Spleen (tissue), 11 donors: ENCODE data around the gene SNX24. TPM values are rescaled to one million over a fixed set of nuclear protein-coding genes. Genes with fewer than 3 reads are reported as not detected.

Experiments
- DNase-seq: peaks from one replicate; pipeline ENCODE4 v3.0.0-alpha.2; 2020
- H3K27ac ChIP-seq, 8 donors: fragments of 200-600 bp; sonication (generic) in 7 of 8; 1 replicate in 4 of 8; 2 replicates in 4 of 8; pipeline versions ENCODE4 v1.5.0 to v1.8.0; 2016 to 2021; ENCODE audit warnings: inconsistent platforms in 4 of 8, mild to moderate bottlenecking in 4 of 8, moderate library complexity in 1 of 8
- H3K27me3 ChIP-seq, 7 donors: fragments of 200-600 bp; sonication (generic) in 6 of 7; replicated peaks in 1 of 7; 1 replicate in 4 of 7; 2 replicates in 3 of 7; pipeline versions ENCODE4 v1.5.0 to v1.8.0; 2016 to 2021; ENCODE audit warnings: inconsistent platforms in 3 of 7, mild to moderate bottlenecking in 1 of 7
- H3K36me3 ChIP-seq, 6 donors: fragments of 200-600 bp; sonication (generic) in 5 of 6; 1 replicate in 4 of 6; 2 replicates in 2 of 6; pipeline versions ENCODE4 v1.5.0 to v1.8.0; 2016 to 2021; ENCODE audit warnings: inconsistent platforms in 2 of 6
- H3K4me1 ChIP-seq, 6 donors: fragments of 200-600 bp; sonication (generic) in 5 of 6; 1 replicate in 3 of 6; 2 replicates in 3 of 6; pipeline versions ENCODE4 v1.5.0 to v1.8.0; 2016 to 2021; ENCODE audit warnings: inconsistent platforms in 3 of 6
- H3K4me3 ChIP-seq, 8 donors: fragments of 200-600 bp; sonication (generic) in 7 of 8; 1 replicate in 4 of 8; 2 replicates in 4 of 8; pipeline versions ENCODE4 v1.5.0 to v1.8.0; 2016 to 2021; ENCODE audit warnings: inconsistent platforms in 4 of 8, mild to moderate bottlenecking in 4 of 8, moderate library complexity in 2 of 8
- H3K9me3 ChIP-seq, 8 donors: fragments of 200-600 bp; sonication (generic) in 7 of 8; 1 replicate in 4 of 8; 2 replicates in 4 of 8; pipeline versions ENCODE4 v1.5.0 to v1.8.0; 2016 to 2021; ENCODE audit warnings: inconsistent platforms in 4 of 8
- CTCF ChIP-seq, 11 experiments: fragments of 200-600 bp in 7 of 11; fragments of 450-650 bp in 4 of 11; sonication (generic) in 4 of 11; IDR thresholded peaks in 8 of 11; conservative IDR thresholded peaks in 3 of 11; 1 replicate in 7 of 11; 2 replicates in 4 of 11; pipeline versions ENCODE4 v1.4.0 to v1.8.0; 2016 to 2021; ENCODE audit warnings: antibody characterized with exemption in 11 of 11, inconsistent platforms in 4 of 11, mild to moderate bottlenecking in 1 of 11
- POLR2A ChIP-seq, 3 donors: fragments of 450-650 bp; IDR thresholded peaks; one replicate each; pipeline ENCODE4 v1.5.1; 2017; ENCODE audit warnings: antibody characterized with exemption in 3 of 3, mild to moderate bottlenecking in 1 of 3
- POLR2AphosphoS5 ChIP-seq, 3 donors: sonication (generic); formaldehyde crosslinking; IDR thresholded peaks; one replicate each; pipeline ENCODE4 v1.5.1; 2017; ENCODE audit warnings: antibody characterized with exemption in 3 of 3
- WGBS, 5 donors: extraction: QIAGEN DNeasy Blood & Tissue Kit in 3 of 5; methylation state at CpG; one replicate each; pipeline versions ENCODE4 v1.1.5 to v1.1.7; 2013 to 2018; 5-methylcytosine and 5-hydroxymethylcytosine counted together
- intact Hi-C: fragments of 100-400 bp; cut with DNase I; formaldehyde crosslinking; loops from one replicate; pipeline ENCODE4 v1.15.0; 2023; ENCODE audit warnings: low total_unique reads
- polyA plus RNA-seq, 3 donors: library from polyadenylated mRNA; stranded (reverse); fragments of 200-250 nt; gene quantifications; one replicate each; pipeline ENCODE4 v1.2.1, GENCODE V29; 2013
- total RNA-seq, 7 donors: library from RNA; depleted of rRNA in 3 of 7; stranded (reverse); fragments of >200 nt in 3 of 7; fragmentation: NEBNext Ultra II Directional in 4 of 7; extraction: Animal tissue kit (Norgen Biotek cat#: 25700) in 4 of 7; gene quantifications; one replicate each; pipeline versions ENCODE4 v1.1.0 to v1.2.1, GENCODE V29; 2016 to 2021
- donor health status: healthy with polysubstance abuse.
- donor health status: DM: no; HTN: no; CAD: no; lungs with moderate emphysema.
- donor health status: DM: no; HTN: no; CAD: no.
- donor health status: Bipolar disorder and iron deficiency.
- donor health status: healthy.
- donor health status: DM: no; HTN: no; CAD: no.
- donor health status: DM: yes; HTN: yes; CAD: no.

The SNX24 gene
- total and polyA plus RNA-seq, 10 donors: 5.2 to 17.4 (median 11.7) TPM

GRCh38 chr5:122815218-122815767, 30.1 kb upstream of the SNX24 start:
- intact Hi-C loops: no loop called here
- no peaks in the 10 kb centered on the region for H3K4me1 ChIP-seq
- H3K9me3 ChIP-seq: no peaks in the 10 kb centered on the region
- H3K27ac ChIP-seq: no peak overlapping the region
- TF ChIP-seq POLR2AphosphoS5 (IDR thresholded peaks at IDR 0.05) (no peak), CTCF (IDR thresholded peaks at IDR 0.05 in 8 of 11, conservative IDR thresholded peaks at IDR 0.05 in 3 of 11) (no peak), POLR2A (IDR thresholded peaks at IDR 0.05) (no peak)
- no peak for DNase-seq
- WGBS, 5 donors: 82 to 95% (median 93%) methylated on average over 3 of the region's 3 CpGs
- H3K4me3 ChIP-seq: no peak overlapping the region
- peaks cover 8 to 97% (median 28%) of the 10 kb centered on the region in 6 donors for H3K36me3 ChIP-seq
- H3K27me3 ChIP-seq: no peaks in the 10 kb centered on the region

- H3K4me3 ChIP-seq: no peak overlapping the region
- H3K9me3 ChIP-seq: no peaks in the 10 kb centered on the region
- no peak for TF ChIP-seq CTCF (IDR thresholded peaks at IDR 0.05 in 8 of 11, conservative IDR thresholded peaks at IDR 0.05 in 3 of 11)
- TF ChIP-seq POLR2A (IDR thresholded peaks at IDR 0.05): no peak
- TF ChIP-seq POLR2AphosphoS5 (IDR thresholded peaks at IDR 0.05): no peak
- H3K27me3 ChIP-seq: no peaks in the 10 kb centered on the region
- intact Hi-C loops: no loop called here
- no peak for DNase-seq
- H3K36me3 ChIP-seq: peaks cover 8 to 97% (median 35%) of the 10 kb centered on the region in 6 donors
- H3K4me1 ChIP-seq: no peaks in the 10 kb centered on the region
- no peak overlapping the region for H3K27ac ChIP-seq
- 88 to 94% (median 93%) methylated on average over 5 of the region's 5 CpGs for WGBS, 5 donors
These were observed 28.7 kb upstream of the SNX24 start for GRCh38 chr5:122816756-122817155.

GRCh38 chr5:122831984-122832383, 13.4 kb upstream of the SNX24 start:
- peaks cover 0 to 50% (median 28%) of the 10 kb centered on the region in 6 donors for H3K36me3 ChIP-seq
- intact Hi-C loops: no loop called here
- H3K9me3 ChIP-seq: no peaks in the 10 kb centered on the region
- 91 to 95% (median 94%) methylated on average over 1 of the region's 1 CpG for WGBS, 5 donors
- TF ChIP-seq CTCF (IDR thresholded peaks at IDR 0.05 in 8 of 11, conservative IDR thresholded peaks at IDR 0.05 in 3 of 11) (no peak), POLR2AphosphoS5 (IDR thresholded peaks at IDR 0.05) (no peak), POLR2A (IDR thresholded peaks at IDR 0.05) (no peak)
- no peak for DNase-seq
- no peaks in the 10 kb centered on the region for H3K4me1 ChIP-seq
- H3K27ac ChIP-seq: no peak overlapping the region
- H3K4me3 ChIP-seq: no peak overlapping the region
- H3K27me3 ChIP-seq: no peaks in the 10 kb centered on the region

GRCh38 chr5:122835681-122836080, 9.7 kb upstream of the SNX24 start:
- no peak for DNase-seq
- H3K4me3 ChIP-seq: no peak overlapping the region
- H3K27me3 ChIP-seq: no peaks in the 10 kb centered on the region
- peaks cover 0 to 13% (median under 1%) of the 10 kb centered on the region in 6 donors for H3K36me3 ChIP-seq
- 89 to 96% (median 92%) methylated on average over 1 of the region's 1 CpG for WGBS, 5 donors
- H3K27ac ChIP-seq: no peak overlapping the region
- no peaks in the 10 kb centered on the region for H3K9me3 ChIP-seq
- TF ChIP-seq POLR2AphosphoS5 (IDR thresholded peaks at IDR 0.05) (no peak), POLR2A (IDR thresholded peaks at IDR 0.05) (no peak), CTCF (IDR thresholded peaks at IDR 0.05 in 8 of 11, conservative IDR thresholded peaks at IDR 0.05 in 3 of 11) (no peak)
- intact Hi-C loops: loop anchor here (5.0 kb wide), 1 partner anchor 33 kb away; no protein-coding TSS in a partner anchor
- no peaks in the 10 kb centered on the region for H3K4me1 ChIP-seq
